HepG2 (cell line): Measurements from ENCODE around the gene GSK3A. TPM values are rescaled to one million over a fixed set of nuclear protein-coding genes. Genes with fewer than 3 reads are reported as not detected.

ENCODE experiments used
- ELF1 ChIP-seq: sonication (generic); formaldehyde crosslinking; IDR thresholded peaks from 2 replicates; pipeline ENCODE4 v1.4.0; 2020; ENCODE audit warnings: missing genetic modification reagents
- MEIS1 ChIP-seq: sonication (generic); formaldehyde crosslinking; IDR thresholded peaks from 2 replicates; pipeline ENCODE4 v1.9.0; 2021; ENCODE audit warnings: mild to moderate bottlenecking, missing genetic modification reagents, moderate library complexity, borderline replicate concordance
- MZF1 ChIP-seq: sonication (generic); formaldehyde crosslinking; IDR thresholded peaks from 2 replicates; pipeline ENCODE4 v1.8.1; 2023; ENCODE audit warnings: mild to moderate bottlenecking, missing genetic modification reagents, borderline replicate concordance
- NFIC ChIP-seq: IDR thresholded peaks from 2 replicates; pipeline ENCODE4 v1.6.1; 2012; ENCODE audit warnings: mild to moderate bottlenecking, low read length, inconsistent platforms
- SSRP1 ChIP-seq: IDR thresholded peaks from 2 replicates; pipeline ENCODE4 v1.6.1; 2016; ENCODE audit warnings: control low read depth
- ZNF747 ChIP-seq: sonication (generic); formaldehyde crosslinking; IDR thresholded peaks from 2 replicates; pipeline ENCODE4 v1.8.1; 2023; ENCODE audit warnings: missing genetic modification reagents, mild to moderate bottlenecking, borderline replicate concordance
- ZNF780A ChIP-seq: sonication (generic); formaldehyde crosslinking; IDR thresholded peaks from 2 replicates; pipeline ENCODE4 v1.8.0; 2022; ENCODE audit warnings: mild to moderate bottlenecking, missing genetic modification reagents, moderate library complexity
- polyA plus RNA-seq, 8 experiments: library from polyadenylated mRNA; depleted of rRNA in 3 of 8; stranded (reverse) in 7 of 8; unstranded in 1 of 8; fragments of >200 nt; fragmentation: Illumina TruSeq in 4 of 8; extraction: Trizol in 4 of 8; gene quantifications; 2 replicates each; pipeline versions ENCODE4 v1.2.1 to v1.2.3, GENCODE V29; 2011 to 2016; ENCODE audit warnings: low read depth in 4 of 8, missing spikeins in 1 of 8, mixed read lengths in 1 of 8; ENCODE audit not compliant: insufficient read depth in 1 of 8
- total RNA-seq, 5 experiments: library from RNA; depleted of rRNA; stranded (reverse); fragments of >200 nt; fragmentation: Illumina TruSeq; extraction: Trizol; gene quantifications; 2 replicates each; pipeline ENCODE4 v1.2.3, GENCODE V29; 2016; ENCODE audit warnings: low read depth in 1 of 5
- TF ChIP-seq, protein P1 (sequence below): IDR thresholded peaks from 2 replicates; pipeline ENCODE4 v1.6.1; 2016; ENCODE audit warnings: control low read depth
- TF ChIP-seq, protein P2 (sequence below): sonication (generic); formaldehyde crosslinking; IDR thresholded peaks from 2 replicates; pipeline ENCODE4 v1.5.0; 2020; ENCODE audit warnings: missing genetic modification reagents
- TF ChIP-seq, protein P3 (sequence below): sonication (generic); formaldehyde crosslinking; IDR thresholded peaks from 2 replicates; pipeline ENCODE4 v1.5.1; 2020; ENCODE audit warnings: mild to moderate bottlenecking, missing genetic modification reagents, moderate library complexity
- TF ChIP-seq, protein P4 (sequence below): sonication (generic); formaldehyde crosslinking; IDR thresholded peaks from 2 replicates; pipeline ENCODE4 v1.4.0; 2020; ENCODE audit warnings: missing genetic modification reagents, borderline replicate concordance
- TF ChIP-seq, protein P5 (sequence below): sonication (generic); formaldehyde crosslinking; IDR thresholded peaks from 2 replicates; pipeline ENCODE4; 2020; ENCODE audit warnings: missing genetic modification reagents, mild to moderate bottlenecking, borderline replicate concordance
- TF ChIP-seq, protein P6 (sequence below): sonication (generic); formaldehyde crosslinking; IDR thresholded peaks from 2 replicates; pipeline ENCODE4 v1.4.0; 2020; ENCODE audit warnings: mild to moderate bottlenecking, missing genetic modification reagents, borderline replicate concordance
- TF ChIP-seq, protein P7 (sequence below): sonication (generic); formaldehyde crosslinking; IDR thresholded peaks from 2 replicates; pipeline ENCODE4 v1.4.0; 2020; ENCODE audit warnings: low read depth, mild to moderate bottlenecking, missing genetic modification reagents

The GSK3A gene
- total and polyA plus RNA-seq, 2 of the 13 experiments (the other 11 are each of a cell fraction or from before 2014, with no cell fraction given) = 16.9 to 52.5 TPM

DNA sequence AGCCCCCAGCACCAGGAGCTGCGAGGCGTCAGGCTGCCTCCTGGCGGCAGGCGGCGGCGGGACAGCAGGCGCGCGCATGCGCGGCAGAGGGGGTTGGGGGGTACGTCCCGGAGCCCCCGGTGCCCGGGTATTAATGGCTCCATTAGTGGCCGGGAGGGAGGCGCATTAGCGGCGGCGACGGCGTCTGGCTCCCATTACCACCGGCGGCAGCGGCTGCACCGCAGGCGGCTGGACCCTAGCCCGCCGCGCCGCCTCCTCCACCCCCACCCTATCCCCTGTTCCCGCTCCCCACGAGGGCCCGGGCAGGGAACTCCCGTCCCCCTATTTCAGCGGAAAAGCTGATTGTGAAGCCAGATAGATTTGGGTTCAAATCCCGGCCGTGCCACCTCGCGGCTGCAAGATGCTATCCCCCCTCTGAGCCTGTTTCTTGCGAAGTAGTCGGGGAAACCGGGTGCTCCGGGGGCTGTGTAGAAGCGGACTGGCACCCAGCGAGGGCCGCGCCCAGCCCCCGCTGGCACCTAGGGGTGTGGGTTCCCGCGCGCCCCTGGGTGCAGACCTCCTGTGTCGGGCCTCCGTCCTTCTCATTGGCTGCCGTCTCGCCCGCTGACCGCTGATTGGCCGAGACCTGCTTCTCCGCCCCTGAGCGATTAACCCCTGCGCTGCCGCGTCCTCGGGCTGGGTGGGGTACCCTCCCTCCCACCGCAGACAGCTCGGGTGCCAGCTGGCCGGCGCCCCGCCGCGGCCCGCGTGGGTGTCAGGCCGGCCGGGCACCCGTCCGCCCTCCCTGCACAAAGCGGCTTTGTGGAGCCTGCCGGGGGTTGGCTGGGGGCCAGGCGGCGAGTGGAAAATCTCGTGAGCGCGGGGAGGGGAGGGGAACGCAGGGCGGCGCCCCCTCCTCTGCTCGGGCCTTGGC lies 37.8 kb upstream of the GSK3A start (continued):
- TF ChIP-seq, protein P1, sequence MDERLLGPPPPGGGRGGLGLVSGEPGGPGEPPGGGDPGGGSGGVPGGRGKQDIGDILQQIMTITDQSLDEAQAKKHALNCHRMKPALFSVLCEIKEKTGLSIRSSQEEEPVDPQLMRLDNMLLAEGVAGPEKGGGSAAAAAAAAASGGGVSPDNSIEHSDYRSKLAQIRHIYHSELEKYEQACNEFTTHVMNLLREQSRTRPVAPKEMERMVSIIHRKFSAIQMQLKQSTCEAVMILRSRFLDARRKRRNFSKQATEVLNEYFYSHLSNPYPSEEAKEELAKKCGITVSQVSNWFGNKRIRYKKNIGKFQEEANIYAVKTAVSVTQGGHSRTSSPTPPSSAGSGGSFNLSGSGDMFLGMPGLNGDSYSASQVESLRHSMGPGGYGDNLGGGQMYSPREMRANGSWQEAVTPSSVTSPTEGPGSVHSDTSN = no peak
- TF ChIP-seq ELF1 (CRISPR knock-in tag) = no peak
- TF ChIP-seq, protein P2, sequence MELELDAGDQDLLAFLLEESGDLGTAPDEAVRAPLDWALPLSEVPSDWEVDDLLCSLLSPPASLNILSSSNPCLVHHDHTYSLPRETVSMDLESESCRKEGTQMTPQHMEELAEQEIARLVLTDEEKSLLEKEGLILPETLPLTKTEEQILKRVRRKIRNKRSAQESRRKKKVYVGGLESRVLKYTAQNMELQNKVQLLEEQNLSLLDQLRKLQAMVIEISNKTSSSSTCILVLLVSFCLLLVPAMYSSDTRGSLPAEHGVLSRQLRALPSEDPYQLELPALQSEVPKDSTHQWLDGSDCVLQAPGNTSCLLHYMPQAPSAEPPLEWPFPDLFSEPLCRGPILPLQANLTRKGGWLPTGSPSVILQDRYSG (CRISPR knock-in tag) = peak; percentile 31; the same call in 1 of the 2 replicates
- no peak for TF ChIP-seq NFIC
- 0 out of 2 replicates have a peak, but pooled peaks have one; percentile 24 for TF ChIP-seq ZNF747
- TF ChIP-seq, protein P3, sequence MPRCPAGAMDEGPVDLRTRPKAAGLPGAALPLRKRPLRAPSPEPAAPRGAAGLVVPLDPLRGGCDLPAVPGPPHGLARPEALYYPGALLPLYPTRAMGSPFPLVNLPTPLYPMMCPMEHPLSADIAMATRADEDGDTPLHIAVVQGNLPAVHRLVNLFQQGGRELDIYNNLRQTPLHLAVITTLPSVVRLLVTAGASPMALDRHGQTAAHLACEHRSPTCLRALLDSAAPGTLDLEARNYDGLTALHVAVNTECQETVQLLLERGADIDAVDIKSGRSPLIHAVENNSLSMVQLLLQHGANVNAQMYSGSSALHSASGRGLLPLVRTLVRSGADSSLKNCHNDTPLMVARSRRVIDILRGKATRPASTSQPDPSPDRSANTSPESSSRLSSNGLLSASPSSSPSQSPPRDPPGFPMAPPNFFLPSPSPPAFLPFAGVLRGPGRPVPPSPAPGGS (CRISPR knock-in tag) = no peak
- TF ChIP-seq, protein P4, sequence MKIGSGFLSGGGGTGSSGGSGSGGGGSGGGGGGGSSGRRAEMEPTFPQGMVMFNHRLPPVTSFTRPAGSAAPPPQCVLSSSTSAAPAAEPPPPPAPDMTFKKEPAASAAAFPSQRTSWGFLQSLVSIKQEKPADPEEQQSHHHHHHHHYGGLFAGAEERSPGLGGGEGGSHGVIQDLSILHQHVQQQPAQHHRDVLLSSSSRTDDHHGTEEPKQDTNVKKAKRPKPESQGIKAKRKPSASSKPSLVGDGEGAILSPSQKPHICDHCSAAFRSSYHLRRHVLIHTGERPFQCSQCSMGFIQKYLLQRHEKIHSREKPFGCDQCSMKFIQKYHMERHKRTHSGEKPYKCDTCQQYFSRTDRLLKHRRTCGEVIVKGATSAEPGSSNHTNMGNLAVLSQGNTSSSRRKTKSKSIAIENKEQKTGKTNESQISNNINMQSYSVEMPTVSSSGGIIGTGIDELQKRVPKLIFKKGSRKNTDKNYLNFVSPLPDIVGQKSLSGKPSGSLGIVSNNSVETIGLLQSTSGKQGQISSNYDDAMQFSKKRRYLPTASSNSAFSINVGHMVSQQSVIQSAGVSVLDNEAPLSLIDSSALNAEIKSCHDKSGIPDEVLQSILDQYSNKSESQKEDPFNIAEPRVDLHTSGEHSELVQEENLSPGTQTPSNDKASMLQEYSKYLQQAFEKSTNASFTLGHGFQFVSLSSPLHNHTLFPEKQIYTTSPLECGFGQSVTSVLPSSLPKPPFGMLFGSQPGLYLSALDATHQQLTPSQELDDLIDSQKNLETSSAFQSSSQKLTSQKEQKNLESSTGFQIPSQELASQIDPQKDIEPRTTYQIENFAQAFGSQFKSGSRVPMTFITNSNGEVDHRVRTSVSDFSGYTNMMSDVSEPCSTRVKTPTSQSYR = 0 out of 2 replicates have a peak, but pooled peaks have one; percentile 13
- TF ChIP-seq, protein P5, sequence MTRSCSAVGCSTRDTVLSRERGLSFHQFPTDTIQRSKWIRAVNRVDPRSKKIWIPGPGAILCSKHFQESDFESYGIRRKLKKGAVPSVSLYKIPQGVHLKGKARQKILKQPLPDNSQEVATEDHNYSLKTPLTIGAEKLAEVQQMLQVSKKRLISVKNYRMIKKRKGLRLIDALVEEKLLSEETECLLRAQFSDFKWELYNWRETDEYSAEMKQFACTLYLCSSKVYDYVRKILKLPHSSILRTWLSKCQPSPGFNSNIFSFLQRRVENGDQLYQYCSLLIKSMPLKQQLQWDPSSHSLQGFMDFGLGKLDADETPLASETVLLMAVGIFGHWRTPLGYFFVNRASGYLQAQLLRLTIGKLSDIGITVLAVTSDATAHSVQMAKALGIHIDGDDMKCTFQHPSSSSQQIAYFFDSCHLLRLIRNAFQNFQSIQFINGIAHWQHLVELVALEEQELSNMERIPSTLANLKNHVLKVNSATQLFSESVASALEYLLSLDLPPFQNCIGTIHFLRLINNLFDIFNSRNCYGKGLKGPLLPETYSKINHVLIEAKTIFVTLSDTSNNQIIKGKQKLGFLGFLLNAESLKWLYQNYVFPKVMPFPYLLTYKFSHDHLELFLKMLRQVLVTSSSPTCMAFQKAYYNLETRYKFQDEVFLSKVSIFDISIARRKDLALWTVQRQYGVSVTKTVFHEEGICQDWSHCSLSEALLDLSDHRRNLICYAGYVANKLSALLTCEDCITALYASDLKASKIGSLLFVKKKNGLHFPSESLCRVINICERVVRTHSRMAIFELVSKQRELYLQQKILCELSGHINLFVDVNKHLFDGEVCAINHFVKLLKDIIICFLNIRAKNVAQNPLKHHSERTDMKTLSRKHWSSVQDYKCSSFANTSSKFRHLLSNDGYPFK = peak; percentile 38; the same call in 1 of the 2 replicates
- TF ChIP-seq, protein P6, sequence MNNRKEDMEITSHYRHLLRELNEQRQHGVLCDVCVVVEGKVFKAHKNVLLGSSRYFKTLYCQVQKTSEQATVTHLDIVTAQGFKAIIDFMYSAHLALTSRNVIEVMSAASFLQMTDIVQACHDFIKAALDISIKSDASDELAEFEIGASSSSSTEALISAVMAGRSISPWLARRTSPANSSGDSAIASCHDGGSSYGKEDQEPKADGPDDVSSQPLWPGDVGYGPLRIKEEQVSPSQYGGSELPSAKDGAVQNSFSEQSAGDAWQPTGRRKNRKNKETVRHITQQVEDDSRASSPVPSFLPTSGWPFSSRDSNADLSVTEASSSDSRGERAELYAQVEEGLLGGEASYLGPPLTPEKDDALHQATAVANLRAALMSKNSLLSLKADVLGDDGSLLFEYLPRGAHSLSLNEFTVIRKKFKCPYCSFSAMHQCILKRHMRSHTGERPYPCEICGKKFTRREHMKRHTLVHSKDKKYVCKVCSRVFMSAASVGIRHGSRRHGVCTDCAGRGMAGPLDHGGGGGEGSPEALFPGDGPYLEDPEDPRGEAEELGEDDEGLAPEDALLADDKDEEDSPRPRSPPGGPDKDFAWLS (CRISPR knock-in tag) = no peak
- TF ChIP-seq ZNF780A (CRISPR knock-in tag) = no peak
- TF ChIP-seq SSRP1 = no peak
- no peak for TF ChIP-seq MEIS1 (CRISPR knock-in tag)
- TF ChIP-seq MZF1 = no peak
- TF ChIP-seq, protein P7, sequence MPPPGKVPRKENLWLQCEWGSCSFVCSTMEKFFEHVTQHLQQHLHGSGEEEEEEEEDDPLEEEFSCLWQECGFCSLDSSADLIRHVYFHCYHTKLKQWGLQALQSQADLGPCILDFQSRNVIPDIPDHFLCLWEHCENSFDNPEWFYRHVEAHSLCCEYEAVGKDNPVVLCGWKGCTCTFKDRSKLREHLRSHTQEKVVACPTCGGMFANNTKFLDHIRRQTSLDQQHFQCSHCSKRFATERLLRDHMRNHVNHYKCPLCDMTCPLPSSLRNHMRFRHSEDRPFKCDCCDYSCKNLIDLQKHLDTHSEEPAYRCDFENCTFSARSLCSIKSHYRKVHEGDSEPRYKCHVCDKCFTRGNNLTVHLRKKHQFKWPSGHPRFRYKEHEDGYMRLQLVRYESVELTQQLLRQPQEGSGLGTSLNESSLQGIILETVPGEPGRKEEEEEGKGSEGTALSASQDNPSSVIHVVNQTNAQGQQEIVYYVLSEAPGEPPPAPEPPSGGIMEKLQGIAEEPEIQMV (CRISPR knock-in tag) = peak; percentile 27; the same call in 1 of the 2 replicates
